ENCODE results near the gene SELENOF.

DNA sequence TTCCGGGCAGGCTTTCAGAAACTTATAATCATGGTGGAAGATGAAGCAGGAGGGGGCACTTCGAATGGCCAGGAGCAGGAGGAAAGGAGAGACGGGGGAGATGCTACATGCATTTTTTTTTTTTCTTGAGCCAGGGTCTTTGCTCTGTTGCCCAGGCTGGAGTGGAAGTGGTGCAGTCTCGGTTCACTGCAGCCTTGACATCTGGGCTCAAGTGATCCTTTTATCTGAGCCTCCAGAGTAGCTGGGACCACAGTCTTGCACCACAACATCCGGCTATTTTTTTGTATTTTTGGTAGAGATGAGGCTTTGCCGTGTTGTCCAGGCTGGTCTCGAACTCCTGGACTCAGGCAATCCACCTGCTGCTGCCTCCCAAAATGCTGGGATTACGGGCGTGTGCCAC, 61.6 kb downstream of the SELENOF start:
- TF ChIP-seq GATA2 (IDR thresholded peaks at IDR 0.05; ENCODE audit: low read depth, low read length) (no peak), GATA3 (IDR thresholded peaks at IDR 0.05; ENCODE audit: low read depth, low read length) (no peak)

All from SH-SY5Y (cell line).